Activated CD4-positive, alpha-beta T cell treated with anti-CD3 and anti-CD28 coated beads for 4 hours (primary cell): ENCODE measurements around the gene ZC3H6.
"Not testable (repeated sequence)": the region's sequence is repeated elsewhere in the genome, so short reads cannot be mapped to it uniquely, and the experiment has no call there.

Experiments used
- DNase-seq, 2 donors: peaks; one replicate each; pipeline ENCODE4 v3.0.0-alpha.2; 2020

ZC3H6 gene

GRCh38 chr2:112340475-112341267 is 65.3 kb downstream of the ZC3H6 start:
- no peak for DNase-seq

DNA sequence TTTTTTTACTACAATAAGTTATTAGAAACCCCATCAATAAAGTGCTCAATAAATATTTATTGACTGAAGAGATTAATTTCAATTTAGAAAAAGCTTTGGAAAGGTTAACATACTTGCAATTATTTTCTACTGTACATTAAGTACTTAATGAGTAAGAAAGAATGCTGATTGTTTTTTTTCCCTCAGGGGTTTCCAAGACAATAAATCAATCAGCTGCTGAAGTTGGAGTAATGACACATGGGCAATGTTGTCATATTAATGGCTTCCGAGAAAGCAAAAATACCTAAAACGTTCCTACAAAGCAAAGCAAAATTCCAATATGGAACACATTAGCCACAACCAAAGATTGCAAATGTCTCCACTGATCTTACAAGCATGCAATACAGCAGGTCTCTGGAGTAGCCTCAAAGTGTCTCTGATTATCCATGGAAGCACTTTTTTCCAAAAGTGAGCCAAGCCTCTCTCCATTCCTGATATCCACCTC is 66.7 kb downstream of the ZC3H6 start:
- no peak for DNase-seq

DNA sequence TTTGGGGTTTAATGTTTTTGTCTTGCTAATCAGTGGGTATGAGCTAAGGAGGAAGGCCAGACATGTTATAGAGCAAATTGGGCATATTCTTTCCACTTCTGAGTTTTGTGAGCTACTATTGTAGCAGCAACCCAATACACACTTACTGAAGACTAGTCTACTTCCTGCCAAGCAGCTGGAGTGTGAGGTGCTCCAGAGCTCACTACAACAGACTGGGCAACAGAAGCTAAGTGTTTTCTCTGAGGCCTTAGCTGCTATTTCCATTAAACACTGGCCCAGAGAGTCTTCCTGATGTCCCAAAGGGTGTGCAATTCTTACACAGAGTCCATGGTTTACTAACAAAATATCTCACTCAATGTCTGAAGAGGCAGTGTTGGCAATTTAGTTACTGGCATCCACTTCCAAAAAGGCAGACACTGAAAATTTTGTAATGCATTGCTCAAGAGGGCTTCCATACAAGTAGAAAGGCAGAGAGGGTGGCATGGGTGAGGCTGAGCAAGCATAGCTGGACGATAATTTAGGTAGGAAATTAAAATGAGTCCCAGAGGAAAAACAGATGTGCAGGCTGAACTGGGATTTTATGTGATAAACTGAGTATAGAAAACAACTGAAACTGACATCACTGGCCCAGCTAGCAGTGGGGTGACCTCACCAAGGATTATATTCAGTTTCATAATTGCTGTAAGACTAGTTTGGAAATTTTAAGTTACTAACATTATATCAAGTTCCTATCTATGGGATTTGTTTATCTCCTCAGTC is 68.6 kb downstream of the ZC3H6 start:
- DNase-seq, result no peak

- DNase-seq, result no peak
Observed at GRCh38 chr2:112345030-112346027, 69.9 kb downstream of the ZC3H6 start.

- DNase-seq, result not testable (repeated sequence)
Observed at GRCh38 chr2:112352292-112352691, 76.9 kb downstream of the ZC3H6 start.

DNA sequence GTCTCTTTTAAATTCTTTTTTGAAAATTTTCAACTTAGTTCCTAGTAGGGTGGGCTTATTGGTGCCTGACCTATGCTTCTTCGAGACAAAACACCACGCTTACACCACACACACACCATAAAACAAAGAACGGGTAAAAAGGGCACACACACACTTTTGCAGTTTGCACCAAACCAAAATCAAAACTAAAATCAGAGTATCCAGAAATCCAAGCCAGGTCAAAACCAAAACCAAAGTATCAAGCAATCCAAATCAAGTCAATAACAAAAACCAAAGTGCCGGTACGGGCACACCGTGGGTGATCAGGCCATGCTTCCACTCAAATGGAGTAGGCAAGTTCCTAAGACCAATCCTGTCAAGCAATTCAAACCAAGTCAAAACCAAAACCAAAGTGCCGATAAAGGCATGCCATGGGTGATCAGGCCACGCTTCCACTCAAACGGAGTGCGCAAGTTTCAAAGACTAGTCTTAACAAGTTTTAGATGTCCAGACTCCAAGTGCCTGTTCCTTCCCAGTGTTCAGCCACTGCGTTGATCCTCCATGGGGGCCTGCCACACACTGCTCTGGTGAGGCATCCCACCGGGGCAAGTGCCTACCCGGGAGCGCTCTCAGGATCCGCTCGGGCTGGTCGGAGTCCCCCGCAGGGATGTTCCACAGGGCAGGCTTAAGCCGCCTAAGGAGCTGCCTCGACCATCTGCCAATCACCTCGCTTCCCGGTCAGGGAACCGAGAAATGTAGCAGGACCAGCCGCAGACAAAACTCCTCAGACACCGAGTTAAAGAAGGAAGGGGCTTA is 77.6 kb downstream of the ZC3H6 start:
- DNase-seq, result not testable (repeated sequence)

- DNase-seq, result not testable (repeated sequence)
Observed at GRCh38 chr2:112354335-112354734, 78.9 kb downstream of the ZC3H6 start.

DNA sequence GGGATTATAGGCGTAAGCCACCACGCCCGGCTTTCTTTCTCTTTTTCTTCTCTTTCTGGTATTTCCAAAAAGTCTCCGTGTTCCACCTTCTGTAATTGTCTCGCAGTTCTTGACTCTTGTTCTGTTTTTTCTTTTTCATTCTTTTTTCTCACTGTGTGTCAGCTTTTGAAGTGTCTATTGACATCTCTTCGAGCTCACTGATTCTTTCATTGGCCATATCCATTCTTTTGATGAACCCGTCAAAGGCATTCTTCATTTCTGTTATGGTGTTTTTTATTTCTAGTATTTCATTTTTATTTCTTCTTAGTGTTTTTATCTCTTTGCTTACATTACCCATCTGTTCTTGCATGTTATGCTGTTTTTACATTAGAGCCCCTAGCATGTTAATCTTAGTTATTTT is 84.7 kb downstream of the ZC3H6 start:
- not testable (repeated sequence) for DNase-seq
